Chondrocyte (in vitro differentiated cells): Measurements from ENCODE around the gene ZNF487. TPM values are rescaled to one million over a fixed set of nuclear protein-coding genes. Genes with fewer than 3 reads are reported as not detected.

Experiments used
- DNase-seq: peaks from one replicate; pipeline ENCODE4 v3.0.0; 2021; ENCODE audit warnings: mixed read lengths, low spot score
- H3K27ac Mint-ChIP-seq: one replicate; pipeline ENCODE4 v1.8.0; 2021; ENCODE audit warnings: mild to moderate bottlenecking, moderate library complexity, mixed read lengths; ENCODE audit not compliant: unreplicated experiment
- H3K27me3 Mint-ChIP-seq: 2 replicates; pipeline ENCODE4 v1.8.0; 2021; ENCODE audit warnings: low read depth, mixed read lengths
- H3K36me3 Mint-ChIP-seq: 2 replicates; pipeline ENCODE4 v1.8.0; 2021; ENCODE audit warnings: low read depth, mixed read lengths
- H3K4me1 Mint-ChIP-seq: 2 replicates; pipeline ENCODE4 v1.8.0; 2021; ENCODE audit warnings: low read depth, mild to moderate bottlenecking, mixed read lengths
- H3K4me3 Mint-ChIP-seq: one replicate; pipeline ENCODE4 v1.8.0; 2021; ENCODE audit warnings: mild to moderate bottlenecking, moderate library complexity, mixed read lengths; ENCODE audit not compliant: unreplicated experiment
- H3K9me3 Mint-ChIP-seq: 2 replicates; pipeline ENCODE4 v1.8.0; 2021; ENCODE audit warnings: low read depth, mixed read lengths
- total RNA-seq: library from RNA; stranded (reverse); gene quantifications from 3 replicates; pipeline ENCODE4 v1.2.1, GENCODE V29; 2021
- TF ChIP-seq, protein P1 (sequence below): fragments of 200-600 bp; sonication (generic); IDR thresholded peaks from 2 replicates; pipeline ENCODE4 v1.5.0; 2021; ENCODE audit warnings: antibody characterized with exemption, mild to moderate bottlenecking, moderate library complexity

Gene ZNF487
- total RNA-seq, 1 donor from 2014 or later = 2.7 TPM

DNA sequence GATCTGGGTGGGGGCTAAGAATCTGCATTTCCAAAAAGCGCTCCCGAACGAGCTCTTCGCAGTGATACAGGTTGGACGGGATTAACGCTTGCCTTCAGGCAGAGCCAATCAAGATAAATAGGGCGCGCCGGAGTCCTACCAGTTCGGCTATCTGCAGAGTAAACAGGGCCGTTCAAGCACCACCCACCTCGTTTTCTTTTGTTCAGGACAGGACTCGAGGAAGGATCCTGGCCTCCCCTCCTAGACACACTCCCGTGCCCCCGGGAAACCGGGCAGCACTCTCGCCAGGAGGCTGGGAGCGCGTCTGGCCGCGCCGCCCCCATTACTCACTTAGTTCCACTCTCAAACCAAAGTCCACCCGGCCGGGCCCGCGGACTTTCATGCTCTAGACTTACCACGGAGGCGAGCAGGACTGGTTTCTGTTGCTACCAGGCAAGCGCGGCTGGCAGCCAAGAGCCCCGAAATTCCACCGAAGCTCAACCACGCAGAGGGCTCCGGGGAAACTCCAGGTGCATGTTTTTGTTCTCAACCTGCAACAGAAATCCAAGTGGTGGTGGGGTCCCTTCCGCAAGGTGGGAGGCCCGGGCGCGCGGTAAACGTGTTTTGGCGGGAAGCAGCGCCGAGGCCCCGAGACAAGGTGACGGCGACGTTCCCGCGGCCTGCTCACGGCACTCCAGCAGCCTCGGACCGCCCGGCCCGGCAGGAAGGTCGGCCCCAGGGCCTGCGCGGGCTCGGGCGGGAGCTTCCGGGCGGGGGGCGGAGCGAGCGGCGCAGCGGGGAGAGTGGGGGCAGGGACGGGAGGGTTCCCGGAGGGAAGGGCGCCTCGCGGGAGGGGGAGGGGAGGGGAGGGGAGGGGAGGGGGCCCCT, 40.6 kb upstream of the ZNF487 start:
- TF ChIP-seq, protein P1, sequence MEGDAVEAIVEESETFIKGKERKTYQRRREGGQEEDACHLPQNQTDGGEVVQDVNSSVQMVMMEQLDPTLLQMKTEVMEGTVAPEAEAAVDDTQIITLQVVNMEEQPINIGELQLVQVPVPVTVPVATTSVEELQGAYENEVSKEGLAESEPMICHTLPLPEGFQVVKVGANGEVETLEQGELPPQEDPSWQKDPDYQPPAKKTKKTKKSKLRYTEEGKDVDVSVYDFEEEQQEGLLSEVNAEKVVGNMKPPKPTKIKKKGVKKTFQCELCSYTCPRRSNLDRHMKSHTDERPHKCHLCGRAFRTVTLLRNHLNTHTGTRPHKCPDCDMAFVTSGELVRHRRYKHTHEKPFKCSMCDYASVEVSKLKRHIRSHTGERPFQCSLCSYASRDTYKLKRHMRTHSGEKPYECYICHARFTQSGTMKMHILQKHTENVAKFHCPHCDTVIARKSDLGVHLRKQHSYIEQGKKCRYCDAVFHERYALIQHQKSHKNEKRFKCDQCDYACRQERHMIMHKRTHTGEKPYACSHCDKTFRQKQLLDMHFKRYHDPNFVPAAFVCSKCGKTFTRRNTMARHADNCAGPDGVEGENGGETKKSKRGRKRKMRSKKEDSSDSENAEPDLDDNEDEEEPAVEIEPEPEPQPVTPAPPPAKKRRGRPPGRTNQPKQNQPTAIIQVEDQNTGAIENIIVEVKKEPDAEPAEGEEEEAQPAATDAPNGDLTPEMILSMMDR = no peak
- Mint-ChIP-seq H3K4me1 (peaks cover 51% of the 10 kb centered on the region), H3K4me3 (peak overlapping the region; percentile 90), H3K27me3 (no peaks in the 10 kb centered on the region), H3K36me3 (peaks cover 25% of the 10 kb centered on the region), H3K9me3 (no peaks in the 10 kb centered on the region), H3K27ac (peak overlapping the region; percentile 94)
- DNase-seq = peak; percentile 84

DNA sequence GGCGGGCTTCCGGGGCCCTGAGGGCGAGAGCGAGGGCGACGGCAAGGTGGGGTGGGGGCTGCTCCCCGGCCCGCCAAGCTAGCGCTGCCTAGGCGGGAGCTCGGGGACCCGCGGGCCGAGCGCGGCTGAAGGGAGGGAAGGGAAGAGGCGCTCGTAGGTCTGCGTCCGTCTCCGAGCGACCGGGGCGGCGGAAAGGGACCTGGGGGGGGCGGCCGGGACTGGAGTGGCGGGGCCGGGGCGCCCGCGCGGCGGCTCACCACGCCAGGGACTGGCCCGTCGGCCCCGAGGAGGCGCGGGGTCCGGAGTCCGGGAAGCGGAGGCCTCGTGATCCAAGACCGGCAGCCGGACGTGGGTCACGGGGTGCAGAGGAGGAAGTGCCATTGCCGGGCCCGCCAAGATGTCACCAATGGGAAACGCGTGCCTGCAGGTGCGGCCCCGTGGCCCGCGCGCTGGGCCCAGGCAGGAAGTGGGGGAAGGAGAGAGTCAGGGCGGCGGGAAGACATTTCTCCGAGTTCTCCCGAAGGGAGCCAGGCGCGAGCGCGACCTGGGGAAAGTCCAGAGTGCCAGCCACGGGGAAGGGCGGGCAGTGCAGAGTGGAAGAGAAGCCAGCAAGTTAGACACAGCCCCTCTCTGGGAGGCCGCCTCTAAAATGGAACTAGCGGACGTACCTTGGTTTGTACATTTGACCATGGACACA, 39.8 kb upstream of the ZNF487 start:
- peaks cover 59% of the 10 kb centered on the region for H3K4me1 Mint-ChIP-seq
- no peaks in the 10 kb centered on the region for H3K27me3 Mint-ChIP-seq
- H3K9me3 Mint-ChIP-seq = no peaks in the 10 kb centered on the region
- peak overlapping the region; percentile 95 for H3K27ac Mint-ChIP-seq
- TF ChIP-seq, protein P1 = peak; percentile 7
- peaks cover 18% of the 10 kb centered on the region for H3K36me3 Mint-ChIP-seq
- H3K4me3 Mint-ChIP-seq = peak overlapping the region; percentile 86
- DNase-seq = peak; percentile 95

DNA sequence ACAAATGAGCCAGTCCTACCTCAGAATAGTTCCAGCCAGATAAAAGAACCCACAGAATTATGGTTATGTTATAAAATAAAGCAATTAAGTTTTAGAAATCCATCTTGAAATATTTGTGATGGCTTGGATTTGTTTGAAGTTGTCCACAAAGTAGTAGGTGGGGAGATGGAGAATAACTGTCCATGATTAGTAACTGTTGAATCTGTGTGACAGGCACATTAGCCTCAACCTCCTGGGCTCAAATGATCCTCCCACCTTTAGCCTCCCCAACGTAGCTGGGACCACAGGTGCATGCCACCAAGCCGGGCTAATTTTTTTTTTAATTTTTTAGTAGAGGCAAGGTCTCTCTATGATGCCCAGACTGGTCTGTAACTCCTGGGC, 38.0 kb upstream of the ZNF487 start:
- DNase-seq = peak; percentile 10
- peak overlapping the region; percentile 85 for H3K27ac Mint-ChIP-seq
- TF ChIP-seq, protein P1 = no peak
- no peaks in the 10 kb centered on the region for H3K27me3 Mint-ChIP-seq
- H3K36me3 Mint-ChIP-seq = peaks cover 6% of the 10 kb centered on the region
- H3K4me3 Mint-ChIP-seq = no peak overlapping the region
- peaks cover 74% of the 10 kb centered on the region for H3K4me1 Mint-ChIP-seq
- H3K9me3 Mint-ChIP-seq = no peaks in the 10 kb centered on the region

DNA sequence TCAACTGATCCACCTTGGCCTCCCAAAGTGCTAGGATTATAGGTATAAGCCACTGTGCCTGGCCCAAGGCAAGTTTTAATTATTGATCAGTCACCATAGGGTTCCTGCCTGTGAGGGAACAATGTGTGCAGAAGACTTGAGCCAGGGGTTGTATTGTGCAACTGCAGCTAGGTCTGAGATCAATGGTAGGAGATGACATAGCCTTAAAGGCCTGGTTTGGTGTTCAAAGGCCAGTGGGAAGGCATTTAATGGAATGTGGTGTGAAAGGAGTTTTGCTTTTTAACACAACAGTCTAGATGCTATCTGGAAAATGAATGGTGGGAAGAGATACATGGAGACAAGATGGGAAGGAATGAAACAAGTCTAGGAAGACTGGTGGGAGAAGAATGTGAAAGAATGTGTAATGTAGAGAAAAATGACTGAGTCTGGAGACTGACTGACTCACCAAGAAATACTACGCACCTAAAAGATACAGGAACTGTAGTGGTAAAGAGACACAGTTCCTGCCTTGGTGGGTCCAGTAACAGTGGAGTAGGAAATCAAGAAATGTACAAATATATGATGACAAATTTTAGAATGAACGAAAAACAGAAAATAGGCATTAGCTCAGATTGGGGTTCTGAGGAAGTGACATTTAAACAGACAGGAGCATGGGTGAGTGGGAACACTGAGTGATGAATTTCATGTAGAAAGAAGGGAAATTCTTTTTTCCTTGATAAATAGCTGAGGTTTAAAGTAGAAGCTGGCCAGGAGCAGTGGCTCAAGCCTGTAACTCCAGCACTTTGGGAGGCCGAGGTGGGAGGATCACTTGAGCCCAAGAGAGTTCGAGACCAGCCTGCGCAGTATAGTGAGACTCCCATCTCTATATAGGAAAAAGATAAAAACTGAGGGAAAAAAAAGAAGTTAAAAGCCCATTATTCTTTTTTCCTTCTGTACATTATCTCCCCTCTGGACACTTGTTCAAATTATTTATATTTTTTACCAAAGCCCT, 37.3 kb upstream of the ZNF487 start:
- Mint-ChIP-seq H3K9me3 (no peaks in the 10 kb centered on the region), H3K4me1 (peaks cover 79% of the 10 kb centered on the region), H3K4me3 (no peak overlapping the region), H3K27me3 (no peaks in the 10 kb centered on the region), H3K36me3 (peaks cover 6% of the 10 kb centered on the region), H3K27ac (peak overlapping the region; percentile 85)
- TF ChIP-seq, protein P1 = no peak
- no peak for DNase-seq
